HG03432 (cell line): Measurements from ENCODE around the gene MAJIN.

Experiments used
- ATAC-seq: cut with Tn5 transposase; IDR thresholded peaks from one replicate; pipeline ENCODE4 v1.9.1; 2021; ENCODE audit warnings: mild to moderate bottlenecking, moderate library complexity; ENCODE audit not compliant: unreplicated experiment

MAJIN gene

GRCh38 chr11:64933213-64933934 lies 38.5 kb downstream of the MAJIN start:
- no peak for ATAC-seq

- ATAC-seq, result no peak
Measured at GRCh38 chr11:64932324-64932723, 39.6 kb downstream of the MAJIN start.

DNA sequence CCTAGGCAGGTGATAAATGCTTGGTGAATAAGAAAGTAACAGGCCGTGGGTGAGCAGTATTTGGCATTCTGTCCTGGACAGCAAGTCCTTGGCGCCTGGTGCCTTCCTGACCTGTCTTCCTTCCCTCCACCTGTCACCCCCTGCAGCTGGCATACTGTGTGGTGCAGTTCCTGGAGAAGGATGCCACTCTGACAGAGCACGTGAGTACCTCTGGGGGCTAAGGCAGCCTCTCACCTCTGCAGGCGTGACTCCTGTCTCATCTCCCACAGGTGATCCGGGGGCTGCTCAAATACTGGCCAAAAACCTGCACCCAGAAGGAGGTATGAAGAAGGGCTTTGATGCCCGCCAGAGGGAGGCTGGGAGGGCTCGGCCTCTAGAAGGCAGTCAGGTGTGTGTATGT lies 40.6 kb downstream of the MAJIN start:
- ATAC-seq, result no peak

GRCh38 chr11:64930340-64930739 lies 41.6 kb downstream of the MAJIN start:
- no peak for ATAC-seq

GRCh38 chr11:64929625-64930024 lies 42.3 kb downstream of the MAJIN start:
- ATAC-seq, result no peak

DNA sequence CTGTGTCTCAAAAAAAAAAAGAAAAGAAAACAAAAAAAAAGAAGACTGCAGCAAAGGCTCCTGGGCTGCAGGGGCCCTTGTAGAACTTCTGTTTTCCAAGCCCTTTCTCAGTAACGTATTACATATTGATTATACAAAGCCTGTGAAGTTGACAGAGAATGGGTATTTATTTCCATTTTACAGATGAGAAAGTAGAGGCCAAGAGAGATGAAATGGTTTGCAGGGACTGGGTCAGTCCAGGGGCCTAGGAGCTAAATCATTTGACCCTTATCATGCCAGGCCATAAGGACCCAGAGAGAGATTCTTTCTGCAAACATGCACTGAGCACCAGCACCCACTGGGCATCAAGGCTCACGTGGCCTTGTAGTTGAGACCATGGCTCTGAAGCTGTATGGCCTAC lies 43.0 kb downstream of the MAJIN start:
- no peak for ATAC-seq

DNA sequence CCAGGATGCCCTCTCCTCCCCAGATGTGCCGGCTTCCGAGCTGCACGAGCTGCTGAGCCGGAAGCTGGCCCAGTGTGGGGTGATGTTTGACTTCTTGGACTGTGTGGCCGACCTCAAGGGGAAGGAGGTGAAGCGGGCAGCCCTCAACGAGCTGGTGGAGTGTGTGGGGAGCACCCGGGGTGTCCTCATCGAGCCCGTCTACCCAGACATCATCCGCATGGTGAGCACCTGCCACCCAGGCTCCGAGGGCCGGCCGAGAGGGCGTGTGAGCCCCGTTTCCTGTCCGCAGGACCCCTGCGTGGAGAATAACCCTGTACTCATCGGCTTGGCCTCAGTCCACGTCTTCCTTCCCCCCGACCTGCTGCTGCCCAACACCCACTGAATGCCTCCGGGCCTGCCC lies 45.2 kb downstream of the MAJIN start:
- ATAC-seq, result no peak

DNA sequence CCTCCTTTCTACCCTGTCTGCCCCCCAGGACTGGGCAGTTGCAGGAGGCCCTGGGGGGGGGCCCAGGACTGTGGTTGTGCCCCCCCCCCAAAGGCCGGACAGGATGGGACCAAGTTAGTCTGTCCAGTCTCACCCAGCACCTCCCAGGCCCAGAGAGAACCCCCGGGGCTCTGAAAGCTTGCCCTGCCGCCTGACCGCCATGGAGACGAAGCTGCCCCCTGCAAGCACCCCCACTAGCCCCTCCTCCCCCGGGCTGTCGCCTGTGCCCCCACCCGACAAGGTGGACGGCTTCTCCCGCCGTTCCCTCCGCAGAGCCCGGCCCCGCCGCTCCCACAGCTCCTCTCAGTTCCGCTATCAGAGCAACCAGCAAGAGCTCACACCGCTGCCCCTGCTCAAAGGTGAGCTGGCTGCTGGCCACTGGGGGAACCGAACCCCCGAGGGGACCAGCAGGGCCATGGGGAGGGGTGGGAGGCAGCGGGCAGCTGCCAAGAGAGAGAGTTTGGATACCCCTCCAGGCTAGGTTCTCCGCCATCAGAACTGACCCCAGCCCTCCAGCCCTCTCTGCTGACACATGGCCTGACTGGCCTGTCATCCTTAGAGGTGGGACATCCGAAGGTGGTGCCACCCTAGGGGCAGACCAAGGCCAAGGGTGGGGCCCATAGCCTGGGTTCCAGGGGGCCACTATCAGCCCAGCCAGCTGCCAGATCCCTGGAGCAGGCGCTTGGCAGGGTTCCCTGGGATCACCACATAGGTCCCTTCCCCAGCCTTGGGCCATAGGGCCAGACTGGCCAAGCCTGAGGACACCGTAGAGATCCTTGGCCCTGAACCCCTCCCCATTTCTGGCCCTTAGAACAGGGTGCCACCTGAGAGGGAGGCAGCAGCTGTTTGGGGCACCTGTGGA lies 46.1 kb downstream of the MAJIN start:
- ATAC-seq, result no peak

- peak; percentile 3 for ATAC-seq
Measured at GRCh38 chr11:64924910-64925284, 47.0 kb downstream of the MAJIN start.

DNA sequence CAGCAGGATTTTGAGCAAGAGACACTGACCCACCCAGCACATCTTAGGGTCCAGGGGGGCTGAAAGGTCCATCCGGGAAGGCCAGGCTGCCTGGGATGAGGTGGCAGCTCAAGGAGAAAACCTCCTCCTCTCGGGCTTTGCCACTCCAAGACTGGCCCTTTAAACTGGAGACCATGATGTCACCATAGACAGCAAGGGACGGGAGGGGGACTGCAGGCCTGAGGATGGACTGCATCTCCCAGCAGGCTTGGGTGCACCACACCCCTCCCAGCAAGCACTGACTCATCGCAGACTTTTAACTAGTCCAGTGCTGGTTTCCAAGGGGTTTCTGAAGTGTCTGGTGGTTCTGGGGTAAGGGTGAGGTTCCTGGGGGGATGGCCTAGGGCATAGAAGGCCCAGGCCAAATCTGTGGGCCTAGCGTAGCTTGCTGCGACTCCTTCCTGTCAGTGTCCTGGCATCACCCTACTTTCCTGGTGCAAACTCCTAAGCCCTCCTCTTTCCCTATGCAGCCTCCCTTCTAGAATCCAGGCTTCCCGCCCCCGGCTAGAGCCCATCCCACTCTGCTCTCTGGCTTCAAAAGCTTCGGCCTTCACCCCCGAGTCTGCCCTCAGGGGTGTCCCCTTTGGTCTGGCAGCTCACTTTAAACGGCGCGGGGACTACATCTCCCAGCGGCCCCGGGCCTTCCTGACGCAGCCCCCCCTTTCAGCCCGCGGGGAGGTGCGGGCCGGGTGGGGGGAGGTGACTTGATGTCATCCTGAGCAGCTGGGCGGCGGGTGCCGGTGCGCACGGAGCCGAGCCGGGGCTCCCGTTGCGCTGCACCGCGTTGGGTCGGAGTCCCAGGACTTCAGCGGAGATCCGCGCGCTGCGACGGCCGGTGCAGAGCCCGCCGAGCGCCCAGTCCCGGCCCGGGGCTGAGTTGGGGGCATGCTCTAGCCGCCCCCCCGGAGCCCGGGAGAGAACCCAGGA lies 47.7 kb downstream of the MAJIN start, which contains the start of gene PPP2R5B:
PPP2R5B (plus strand) TSS at position 746 of the 966 bp plus-strand sequence. CDS start 1,046 bp downstream, outside the sequence.
- peak; percentile 84 for ATAC-seq

GRCh38 chr11:64923151-64923661 lies 48.7 kb downstream of the MAJIN start:
- no peak for ATAC-seq

GRCh38 chr11:64921384-64921783 lies 50.5 kb downstream of the MAJIN start:
- ATAC-seq, result no peak

DNA sequence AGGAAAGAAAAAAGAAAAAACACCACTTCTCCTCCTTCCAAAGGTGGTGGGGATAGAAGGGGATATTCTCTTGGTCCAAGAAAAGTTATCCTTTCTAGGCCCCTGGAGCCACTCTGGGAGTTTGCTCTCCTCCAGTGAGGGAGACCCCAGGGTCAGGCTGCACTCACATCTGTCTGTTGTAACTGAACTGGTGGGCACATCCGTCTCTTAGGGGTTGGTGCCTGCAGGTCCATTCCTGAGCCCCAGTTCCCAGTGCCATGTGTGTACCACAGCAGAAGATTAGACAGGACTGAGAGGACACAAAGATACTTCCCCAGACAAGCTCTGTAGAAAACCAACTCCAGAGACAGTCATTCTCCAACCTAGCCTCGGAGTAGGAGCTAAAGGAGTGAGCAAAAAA lies 51.8 kb downstream of the MAJIN start:
- no peak for ATAC-seq

DNA sequence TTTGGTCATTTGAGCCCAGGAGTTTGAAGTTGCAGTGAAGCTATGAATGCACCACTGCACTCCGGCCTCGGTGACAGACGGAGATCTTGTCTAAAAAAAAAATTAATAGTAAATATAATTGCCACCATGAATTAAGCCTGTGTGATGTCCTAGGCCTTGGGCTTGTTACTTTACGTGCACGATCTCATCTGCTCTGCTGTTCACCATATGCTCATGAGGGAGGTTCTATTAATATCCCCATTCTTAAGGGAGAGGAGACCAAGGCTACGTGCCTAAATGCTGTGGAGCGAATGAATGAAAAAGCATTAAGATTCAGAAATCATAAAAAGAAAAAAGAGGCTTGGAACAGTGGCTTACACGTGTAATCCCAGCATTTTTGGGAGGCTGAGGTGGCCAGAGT lies 52.3 kb downstream of the MAJIN start:
- no peak for ATAC-seq

GRCh38 chr11:64918017-64918416 lies 53.9 kb downstream of the MAJIN start:
- ATAC-seq, result no peak

- ATAC-seq, result no peak
Measured at GRCh38 chr11:64917663-64917995, 54.3 kb downstream of the MAJIN start.

- ATAC-seq, result peak; percentile 92
Measured at GRCh38 chr11:64916775-64917662, 54.9 kb downstream of the MAJIN start, which contains the start of gene ATG2A. TSS of gene ATG2A (minus strand) at chr11:64917209. CDS start at chr11:64917135, 74 bp downstream.

- ATAC-seq, result peak; percentile 13
Measured at GRCh38 chr11:64916040-64916774, 55.7 kb downstream of the MAJIN start.

GRCh38 chr11:64915376-64915887 lies 56.5 kb downstream of the MAJIN start:
- ATAC-seq, result no peak
